GM12892 (cell line): ENCODE results near the gene GPRASP3.

Experiments used
- POLR2A ChIP-seq: IDR thresholded peaks from 2 replicates; pipeline ENCODE4 v1.6.1; 2011; ENCODE audit warnings: low read depth, low read length, control low read depth
- POLR2AphosphoS5 ChIP-seq: IDR thresholded peaks from 2 replicates; pipeline ENCODE4 v1.6.1; 2011; ENCODE audit warnings: low read depth, low read length, control low read depth
- TAF1 ChIP-seq: IDR thresholded peaks from 2 replicates; pipeline ENCODE4 v1.6.1; 2011; ENCODE audit warnings: low read depth, mild to moderate bottlenecking, control low read depth, low read length, borderline replicate concordance

GRCh38 chrX:102765217-102765616 is 44.7 kb downstream of the GPRASP3 start:
- TF ChIP-seq POLR2AphosphoS5 = no peak
- TF ChIP-seq POLR2A = no peak
- TF ChIP-seq TAF1 = no peak
